ENCODE results near the gene MINAR1. TPM values are rescaled to one million over a fixed set of nuclear protein-coding genes. Genes with fewer than 3 reads are reported as not detected.

The MINAR1 gene
- total and polyA plus RNA-seq, 8 donors: 1.1 to 3.9 (median 2.2) TPM

- intact Hi-C loops (cut with DNase I): no loop called here
- ATAC-seq (peak; percentile 21 to 39 (median 30)), FAIRE-seq (no peak), DNase-seq (no peak)
- TF ChIP-seq CTCF (IDR thresholded peaks at IDR 0.05): no peak
- Histone ChIP-seq H3K9me3 (no peaks in the 10 kb centered on the region), H3K4me1 (peaks cover 0 to 3% (median 0%) of the 10 kb centered on the region in 3 donors), H3K27ac (peak overlapping the region; percentile 58 to 67 (median 61)), H3K4me3 (peak overlapping the region; percentile 38 to 63 (median 46)), H3K27me3 (no peaks in the 10 kb centered on the region), H3K36me3 (no peaks in the 10 kb centered on the region)
- 15 to 21% methylated on average over 14 of the region's 14 CpGs for WGBS, 2 donors
Observed at GRCh38 chr15:79430901-79431635, 1.1 kb upstream of the MINAR1 start.

- FAIRE-seq (no peak), ATAC-seq (peak; percentile 8 to 48 (median 40)), DNase-seq (peak in 2 of 6 donors; percentile 62 to 73)
- H3K9me3 ChIP-seq: no peaks in the 10 kb centered on the region
- peak overlapping the region; percentile 38 to 63 (median 46) for H3K4me3 ChIP-seq
- no peaks in the 10 kb centered on the region for H3K36me3 ChIP-seq
- H3K27ac ChIP-seq: peak overlapping the region in 3 of 4 donors; percentile 58 to 63 (median 59)
- TF ChIP-seq CTCF (IDR thresholded peaks at IDR 0.05): no peak
- no peaks in the 10 kb centered on the region for H3K27me3 ChIP-seq
- intact Hi-C loops (cut with DNase I): no loop called here
- WGBS, 2 donors: 11% methylated on average over 75 to 84 of the region's 84 CpGs
- H3K4me1 ChIP-seq: peaks cover 0 to 3% (median 0%) of the 10 kb centered on the region in 3 donors
Observed at GRCh38 chr15:79432345-79433275, 474 bp downstream of the MINAR1 start.

- TF ChIP-seq CTCF (IDR thresholded peaks at IDR 0.05): no peak
- 68 to 81% methylated on average over 12 of the region's 12 CpGs for WGBS, 2 donors
- no peaks in the 10 kb centered on the region for H3K36me3 ChIP-seq
- H3K27me3 ChIP-seq: no peaks in the 10 kb centered on the region
- no peak overlapping the region for H3K27ac ChIP-seq
- DNase-seq (no peak), FAIRE-seq (no peak), ATAC-seq (no peak)
- H3K4me1 ChIP-seq: peaks cover 0 to 3% (median 0%) of the 10 kb centered on the region in 3 donors
- no peak overlapping the region for H3K4me3 ChIP-seq
- intact Hi-C loops (cut with DNase I): no loop called here
- no peaks in the 10 kb centered on the region for H3K9me3 ChIP-seq
Observed at GRCh38 chr15:79433276-79433990, 1.3 kb downstream of the MINAR1 start.

- no peak for FAIRE-seq
Observed at GRCh38 chr15:79434361-79434760, 2.2 kb downstream of the MINAR1 start.

More at GRCh38 chr15:79434361-79434760, 2.2 kb downstream of the MINAR1 start:
- Histone ChIP-seq H3K4me3 (no peak overlapping the region), H3K4me1 (peaks cover 0 to 3% (median 0%) of the 10 kb centered on the region in 3 donors), H3K27me3 (no peaks in the 10 kb centered on the region), H3K27ac (no peak overlapping the region), H3K9me3 (no peaks in the 10 kb centered on the region), H3K36me3 (no peaks in the 10 kb centered on the region)
- ATAC-seq: no peak
- TF ChIP-seq CTCF (IDR thresholded peaks at IDR 0.05): no peak
- 60 to 69% methylated on average over 3 of the region's 3 CpGs for WGBS, 2 donors
- DNase-seq: no peak
- intact Hi-C loops (cut with DNase I): no loop called here
